ENCODE results near the gene USP19. TPM values are rescaled to one million over a fixed set of nuclear protein-coding genes. Genes with fewer than 3 reads are reported as not detected.

Gene USP19
- total and polyA plus RNA-seq, 2 of the 4 experiments (the other 2 are of a cell fraction), result 24.7 to 39.7 TPM

DNA sequence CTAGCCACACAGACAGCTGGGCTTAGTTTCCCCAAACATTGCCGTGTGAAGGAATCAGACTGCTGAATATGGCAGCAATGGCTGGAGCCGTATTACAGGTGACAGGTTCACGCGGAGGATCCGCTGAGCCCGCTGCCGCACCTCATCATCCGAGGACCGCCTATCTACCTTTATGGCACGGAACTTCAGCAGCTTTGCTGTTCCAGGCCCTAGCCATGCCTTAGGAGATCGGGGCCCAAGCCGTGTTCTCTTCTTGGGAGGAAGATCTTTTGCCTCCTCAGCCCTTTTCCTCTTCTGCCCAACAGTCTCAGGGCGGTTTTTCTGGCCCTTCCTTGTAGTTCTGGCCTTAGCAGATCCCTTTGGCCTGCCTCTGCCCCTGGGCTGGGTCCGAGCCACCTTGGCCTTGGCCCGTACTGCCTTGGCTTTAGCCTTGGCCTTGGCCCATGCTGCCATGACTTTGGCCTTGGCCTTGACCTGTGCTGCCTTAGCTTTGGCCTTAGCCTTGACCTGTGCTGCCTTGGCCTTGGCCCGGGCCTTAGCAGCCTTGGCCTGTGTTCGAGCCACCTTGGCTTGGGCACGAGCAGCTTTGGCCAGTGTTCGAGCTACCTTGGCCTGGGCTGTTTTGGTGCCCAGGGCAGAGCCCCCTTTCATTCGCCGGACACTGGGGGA lies 42.3 kb upstream of the USP19 start:
- dilution Hi-C loops (cut with HindIII; ENCODE audit: low sequenced_read_pairs, unreplicated experiment), result no loop called here
- H2AK9ac ChIP-seq (replicated peaks; ENCODE audit: low read depth, low read length, poor library complexity), result no peak overlapping the region
- H3K14ac ChIP-seq (replicated peaks; ENCODE audit: low read depth, low read length), result no peak overlapping the region
- no peak overlapping the region for H4K91ac ChIP-seq (ENCODE audit: insufficient read depth, low read depth, low read length)
- peaks cover 37 to 64% of the 10 kb centered on the region in 2 experiments for H3K79me1 ChIP-seq (ENCODE audit: low read depth in 1 of 2, low read length in 2 of 2)
- no peak overlapping the region for H3K23ac ChIP-seq (ENCODE audit: low read depth, low read length)
- ChIA-PET CTCF (no interaction called here), POLR2A (ENCODE audit: unreplicated experiment) (no interaction called here)
- peaks cover 9% of the 10 kb centered on the region for H3K4me1 ChIP-seq (ENCODE audit: control insufficient read depth, insufficient read depth, low read length)
- peaks cover 8% of the 10 kb centered on the region; the same call in 1 of the 2 replicates for H4K20me1 ChIP-seq (ENCODE audit: insufficient read depth, low read length)
- TF ChIP-seq MAZ (IDR thresholded peaks at IDR 0.05; ENCODE audit: borderline replicate concordance, low read depth, low read length), result no peak
- TF ChIP-seq, protein P1, sequence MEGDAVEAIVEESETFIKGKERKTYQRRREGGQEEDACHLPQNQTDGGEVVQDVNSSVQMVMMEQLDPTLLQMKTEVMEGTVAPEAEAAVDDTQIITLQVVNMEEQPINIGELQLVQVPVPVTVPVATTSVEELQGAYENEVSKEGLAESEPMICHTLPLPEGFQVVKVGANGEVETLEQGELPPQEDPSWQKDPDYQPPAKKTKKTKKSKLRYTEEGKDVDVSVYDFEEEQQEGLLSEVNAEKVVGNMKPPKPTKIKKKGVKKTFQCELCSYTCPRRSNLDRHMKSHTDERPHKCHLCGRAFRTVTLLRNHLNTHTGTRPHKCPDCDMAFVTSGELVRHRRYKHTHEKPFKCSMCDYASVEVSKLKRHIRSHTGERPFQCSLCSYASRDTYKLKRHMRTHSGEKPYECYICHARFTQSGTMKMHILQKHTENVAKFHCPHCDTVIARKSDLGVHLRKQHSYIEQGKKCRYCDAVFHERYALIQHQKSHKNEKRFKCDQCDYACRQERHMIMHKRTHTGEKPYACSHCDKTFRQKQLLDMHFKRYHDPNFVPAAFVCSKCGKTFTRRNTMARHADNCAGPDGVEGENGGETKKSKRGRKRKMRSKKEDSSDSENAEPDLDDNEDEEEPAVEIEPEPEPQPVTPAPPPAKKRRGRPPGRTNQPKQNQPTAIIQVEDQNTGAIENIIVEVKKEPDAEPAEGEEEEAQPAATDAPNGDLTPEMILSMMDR (conservative IDR thresholded peaks at IDR 0.05; ENCODE audit: low read depth, low read length), result no peak
- no peak for TF ChIP-seq POLR2A (IDR thresholded peaks at IDR 0.05; ENCODE audit: low read depth, low read length)
- 99% methylated on average over 18 of the region's 21 CpGs; no CpG with 5 or more reads in 1 of the 2 experiments for WGBS, 2 experiments (ENCODE audit: extremely low coverage in 2 of 2, insufficient read length in 1 of 2)
- peaks cover 32% of the 10 kb centered on the region for H3K9me1 ChIP-seq (ENCODE audit: insufficient read depth, low read length)
- H3K4ac ChIP-seq (ENCODE audit: low read depth, low read length), result no peak overlapping the region
- H2BK20ac ChIP-seq (ENCODE audit: low read depth, low read length), result no peak overlapping the region
- no peak overlapping the region for H3K27ac ChIP-seq (ENCODE audit: insufficient read depth, low read length)
- H3K18ac ChIP-seq (ENCODE audit: low read depth, low read length), result no peak overlapping the region
- no peak overlapping the region for H3K9ac ChIP-seq (ENCODE audit: low read depth, low read length)
- ATAC-seq (ENCODE audit: low read depth), result no peak
- H3K36me3 ChIP-seq (ENCODE audit: control insufficient read depth, insufficient read depth, low read length), result peaks cover 25% of the 10 kb centered on the region
- H3K27me3 ChIP-seq (ENCODE audit: control insufficient read depth, insufficient read depth, low read length), result no peaks in the 10 kb centered on the region
- no peak overlapping the region for H3K4me3 ChIP-seq (ENCODE audit: insufficient read depth, low read depth, low read length)
- no peak overlapping the region for H2BK120ac ChIP-seq (ENCODE audit: low read depth, low read length)
- no peak for DNase-seq
- H3K9me3 ChIP-seq (ENCODE audit: control insufficient read depth, insufficient read depth, low read length), result no peaks in the 10 kb centered on the region
- in situ Hi-C loops (cut with MboI; ENCODE audit: low sequenced_read_pairs), result loop anchor here (25.0 kb wide), 1 partner anchor 274 kb away; the partner anchor contains the start of gene NICN1
- H2AK5ac ChIP-seq (ENCODE audit: low read depth, low read length), result no peak overlapping the region
- H2BK15ac ChIP-seq (ENCODE audit: low read depth, low read length), result no peak overlapping the region
- H4K5ac ChIP-seq (ENCODE audit: low read depth, low read length), result no peak overlapping the region
- no peak overlapping the region for H2AFZ ChIP-seq (replicated peaks; ENCODE audit: low read length, poor library complexity)
- intact Hi-C loops (cut with micrococcal nuclease), result no loop called here
- no peak overlapping the region for H3K56ac ChIP-seq (ENCODE audit: extremely low read depth, insufficient read depth, low read length)
- H2BK5ac ChIP-seq (ENCODE audit: low read depth, low read length, poor library complexity, severe bottlenecking), result no peak overlapping the region
- no TSS peak for BruUV-seq (replicated peaks)
- no peak overlapping the region for H4K8ac ChIP-seq (ENCODE audit: low read depth in 2 of 2, low read length in 2 of 2)
- no peak overlapping the region for H3K4me2 ChIP-seq (ENCODE audit: low read depth, low read length)

All from IMR-90 (cell line).